Measurements from ENCODE around the gene SHISAL1.

SHISAL1 gene

GRCh38 chr22:44345872-44346271 is 33.1 kb upstream of the SHISAL1 start:
- H4K20me1 ChIP-seq (ENCODE audit: insufficient read depth, low read length), result no peaks in the 10 kb centered on the region
- no peak overlapping the region for H3K9ac ChIP-seq (ENCODE audit: low read length)
- no peaks in the 10 kb centered on the region for H3K36me3 ChIP-seq (ENCODE audit: insufficient read depth, low read length)
- H3K4me2 ChIP-seq (ENCODE audit: low read length), result no peak overlapping the region
- H3K4me1 ChIP-seq (ENCODE audit: insufficient read depth, low read length, severe bottlenecking), result no peaks in the 10 kb centered on the region
- no peaks in the 10 kb centered on the region for H3K9me2 ChIP-seq (ENCODE audit: low read depth, low read length)
- no peaks in the 10 kb centered on the region for H3K79me2 ChIP-seq (ENCODE audit: insufficient read depth, low read length)
- H3K9me3 ChIP-seq (ENCODE audit: low read length), result no peaks in the 10 kb centered on the region
- H3K4me3 ChIP-seq (ENCODE audit: low read depth, low read length, poor library complexity, severe bottlenecking), result no peak overlapping the region
- H3F3A ChIP-seq (ENCODE audit: insufficient read depth, low read length), result no peaks in the 10 kb centered on the region
- H3K27me3 ChIP-seq (ENCODE audit: insufficient read depth, low read length), result no peaks in the 10 kb centered on the region
- H2AFZ ChIP-seq (ENCODE audit: low read length), result no peak overlapping the region
- TF ChIP-seq EZH2 (IDR thresholded peaks at IDR 0.05; ENCODE audit: borderline replicate concordance, low read length), result no peak
- TF ChIP-seq CTCF (IDR thresholded peaks at IDR 0.05; ENCODE audit: low read length), result no peak
- no peak overlapping the region for H3K27ac ChIP-seq (ENCODE audit: low read depth, low read length, poor library complexity, severe bottlenecking)

- H3K4me3 ChIP-seq (ENCODE audit: low read depth, low read length, poor library complexity, severe bottlenecking), result no peak overlapping the region
- no peak for TF ChIP-seq EZH2 (IDR thresholded peaks at IDR 0.05; ENCODE audit: borderline replicate concordance, low read length)
- TF ChIP-seq CTCF (IDR thresholded peaks at IDR 0.05; ENCODE audit: low read length), result no peak
- no peaks in the 10 kb centered on the region for H3F3A ChIP-seq (ENCODE audit: insufficient read depth, low read length)
- no peak overlapping the region for H2AFZ ChIP-seq (ENCODE audit: low read length)
- H4K20me1 ChIP-seq (ENCODE audit: insufficient read depth, low read length), result no peaks in the 10 kb centered on the region
- no peaks in the 10 kb centered on the region for H3K36me3 ChIP-seq (ENCODE audit: insufficient read depth, low read length)
- H3K4me1 ChIP-seq (ENCODE audit: insufficient read depth, low read length, severe bottlenecking), result no peaks in the 10 kb centered on the region
- H3K4me2 ChIP-seq (ENCODE audit: low read length), result no peak overlapping the region
- H3K27me3 ChIP-seq (ENCODE audit: insufficient read depth, low read length), result no peaks in the 10 kb centered on the region
- H3K9me3 ChIP-seq (ENCODE audit: low read length), result no peaks in the 10 kb centered on the region
- H3K79me2 ChIP-seq (ENCODE audit: insufficient read depth, low read length), result no peaks in the 10 kb centered on the region
- no peaks in the 10 kb centered on the region for H3K9me2 ChIP-seq (ENCODE audit: low read depth, low read length)
- H3K27ac ChIP-seq (ENCODE audit: low read depth, low read length, poor library complexity, severe bottlenecking), result no peak overlapping the region
- H3K9ac ChIP-seq (ENCODE audit: low read length), result no peak overlapping the region
These were observed 31.7 kb upstream of the SHISAL1 start for GRCh38 chr22:44344407-44344806.

GRCh38 chr22:44342347-44342956 is 29.7 kb upstream of the SHISAL1 start:
- no peak overlapping the region for H3K27ac ChIP-seq (ENCODE audit: low read depth, low read length, poor library complexity, severe bottlenecking)
- no peak overlapping the region for H3K9ac ChIP-seq (ENCODE audit: low read length)

More at GRCh38 chr22:44342347-44342956, 29.7 kb upstream of the SHISAL1 start:
- no peak overlapping the region for H3K4me2 ChIP-seq (ENCODE audit: low read length)
- H3K79me2 ChIP-seq (ENCODE audit: insufficient read depth, low read length), result no peaks in the 10 kb centered on the region
- H3K36me3 ChIP-seq (ENCODE audit: insufficient read depth, low read length), result no peaks in the 10 kb centered on the region
- no peaks in the 10 kb centered on the region for H3F3A ChIP-seq (ENCODE audit: insufficient read depth, low read length)
- no peaks in the 10 kb centered on the region for H3K4me1 ChIP-seq (ENCODE audit: insufficient read depth, low read length, severe bottlenecking)
- H3K27me3 ChIP-seq (ENCODE audit: insufficient read depth, low read length), result no peaks in the 10 kb centered on the region
- H3K4me3 ChIP-seq (ENCODE audit: low read depth, low read length, poor library complexity, severe bottlenecking), result no peak overlapping the region
- H3K9me3 ChIP-seq (ENCODE audit: low read length), result no peaks in the 10 kb centered on the region
- no peak overlapping the region for H2AFZ ChIP-seq (ENCODE audit: low read length)
- no peaks in the 10 kb centered on the region for H3K9me2 ChIP-seq (ENCODE audit: low read depth, low read length)
- H4K20me1 ChIP-seq (ENCODE audit: insufficient read depth, low read length), result no peaks in the 10 kb centered on the region
- TF ChIP-seq EZH2 (IDR thresholded peaks at IDR 0.05; ENCODE audit: borderline replicate concordance, low read length) (no peak), CTCF (IDR thresholded peaks at IDR 0.05; ENCODE audit: low read length) (no peak)
